Measurements from ENCODE around the gene ARHGAP18.

ARHGAP18 gene

DNA sequence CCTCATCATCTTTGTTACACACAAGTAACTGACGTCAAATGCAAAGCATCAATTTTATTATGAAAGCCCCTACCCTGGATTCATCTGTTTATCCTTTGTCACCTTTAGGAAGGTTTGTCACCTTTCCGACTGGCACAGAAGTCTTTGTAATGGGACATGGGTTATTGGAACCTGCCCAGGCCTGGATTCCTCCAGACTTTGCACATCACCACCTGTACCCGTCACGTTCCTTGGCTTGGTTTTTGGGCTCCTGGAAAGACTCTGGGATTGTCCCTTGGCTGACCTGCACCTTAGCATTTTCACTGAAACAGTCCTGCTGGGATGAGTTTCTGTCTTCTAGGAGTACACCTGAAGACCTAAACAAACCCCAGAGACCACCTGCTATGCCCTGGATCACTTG is 15.4 kb upstream of the ARHGAP18 start:
- no peak for DNase-seq (ENCODE audit: low read depth in 2 of 2)

GRCh38 chr6:129719692-129720091 is 9.7 kb upstream of the ARHGAP18 start:
- no peak for DNase-seq (ENCODE audit: low read depth in 2 of 2)

GRCh38 chr6:129717277-129717676 is 7.3 kb upstream of the ARHGAP18 start:
- no peak for DNase-seq (ENCODE audit: low read depth in 2 of 2)

- DNase-seq (ENCODE audit: low read depth in 2 of 2): no peak
These were observed 3.9 kb upstream of the ARHGAP18 start for GRCh38 chr6:129713806-129714333.

DNA sequence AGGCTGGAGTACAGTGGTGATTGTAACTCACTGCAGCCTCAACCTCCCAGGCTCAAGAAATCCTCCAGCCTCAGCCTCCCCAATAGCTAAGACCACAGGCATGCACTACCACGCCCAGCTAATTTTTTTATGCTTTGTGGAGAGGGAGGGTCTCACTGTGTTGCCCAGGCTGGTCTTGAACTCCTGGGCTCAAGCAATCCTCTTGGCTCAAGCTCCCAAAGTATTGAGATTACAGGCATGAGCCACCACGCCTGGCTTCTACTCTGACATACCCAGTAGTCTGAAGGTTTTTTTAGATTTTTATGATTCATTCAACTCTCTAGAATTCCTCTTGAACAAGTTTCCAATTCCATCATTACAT is 1.3 kb upstream of the ARHGAP18 start:
- DNase-seq (ENCODE audit: low read depth in 2 of 2): no peak

DNA sequence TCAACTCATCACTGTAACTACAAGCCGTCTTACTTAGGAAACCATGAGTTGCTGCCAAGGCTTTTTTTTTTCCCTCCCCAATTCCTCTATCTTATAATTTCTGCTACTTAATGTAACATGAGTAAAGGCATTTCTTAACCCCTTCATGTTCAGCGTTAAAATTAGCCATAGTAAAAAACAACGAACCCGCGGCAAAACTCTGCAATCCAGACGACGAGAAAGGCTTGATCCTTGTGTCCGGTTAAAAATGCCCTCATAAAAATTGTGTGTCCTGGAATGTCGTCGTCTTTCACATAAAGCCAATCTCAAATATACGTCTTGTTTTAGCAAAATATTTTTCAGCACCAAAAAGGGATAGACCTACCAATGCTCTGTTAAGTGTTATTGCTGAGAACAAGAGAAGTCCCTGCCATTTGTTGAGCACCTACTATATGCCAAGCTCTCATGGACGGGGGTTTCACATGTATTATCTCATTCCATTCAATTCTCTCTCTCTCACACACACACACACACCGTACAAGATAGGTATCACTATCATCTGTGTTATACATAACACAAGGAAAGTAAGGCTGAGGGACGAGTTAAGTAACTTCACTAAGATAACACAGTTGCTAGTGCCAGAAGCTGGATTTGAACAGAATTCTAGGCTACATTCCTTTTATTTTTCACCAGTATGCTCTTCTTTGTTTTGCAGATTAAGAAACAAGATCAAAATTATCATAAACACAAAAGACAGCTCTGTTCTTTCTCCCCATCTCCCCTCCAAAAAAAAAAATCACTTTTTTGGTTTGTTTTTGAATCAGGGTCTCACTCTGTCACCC is 683 bp upstream of the ARHGAP18 start:
- DNase-seq (ENCODE audit: low read depth in 2 of 2): no peak

- DNase-seq (ENCODE audit: low read depth in 2 of 2): no peak
These were observed 695 bp downstream of the ARHGAP18 start for GRCh38 chr6:129709196-129709768.

GRCh38 chr6:129708496-129709195 is 1.3 kb downstream of the ARHGAP18 start:
- DNase-seq (ENCODE audit: low read depth in 2 of 2): no peak

DNA sequence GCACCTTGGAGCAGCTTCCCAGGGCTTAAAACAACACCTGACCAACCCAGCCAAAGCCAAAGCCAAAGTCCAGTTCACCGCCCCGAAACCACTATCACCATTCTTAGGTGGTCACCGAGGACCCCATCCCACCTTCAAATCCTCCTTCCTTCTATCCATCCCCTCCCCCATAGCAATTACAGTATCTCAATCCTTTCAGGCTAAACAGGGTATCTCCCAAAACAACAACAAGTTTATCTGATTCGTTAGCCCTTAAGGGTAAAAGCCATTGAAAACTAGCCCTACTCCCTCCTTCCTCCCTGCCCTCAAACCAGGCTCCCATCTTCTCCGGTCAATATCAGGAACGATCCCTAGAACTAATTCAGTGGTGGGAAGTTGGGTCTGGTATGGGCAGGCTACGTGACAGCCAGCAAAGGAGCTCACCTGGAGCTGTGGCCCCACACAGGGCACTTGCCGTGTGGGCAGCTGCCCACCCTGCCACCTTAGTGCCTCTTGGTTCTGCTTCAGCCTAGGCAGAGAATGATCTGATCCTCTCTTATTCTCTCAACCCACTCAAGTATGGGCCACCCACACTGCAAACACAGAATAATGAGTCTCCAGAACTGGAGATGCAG is 2.0 kb downstream of the ARHGAP18 start:
- no peak for DNase-seq (ENCODE audit: low read depth in 2 of 2)

- DNase-seq (ENCODE audit: low read depth in 2 of 2): no peak
These were observed 2.9 kb downstream of the ARHGAP18 start for GRCh38 chr6:129707028-129707427.

DNA sequence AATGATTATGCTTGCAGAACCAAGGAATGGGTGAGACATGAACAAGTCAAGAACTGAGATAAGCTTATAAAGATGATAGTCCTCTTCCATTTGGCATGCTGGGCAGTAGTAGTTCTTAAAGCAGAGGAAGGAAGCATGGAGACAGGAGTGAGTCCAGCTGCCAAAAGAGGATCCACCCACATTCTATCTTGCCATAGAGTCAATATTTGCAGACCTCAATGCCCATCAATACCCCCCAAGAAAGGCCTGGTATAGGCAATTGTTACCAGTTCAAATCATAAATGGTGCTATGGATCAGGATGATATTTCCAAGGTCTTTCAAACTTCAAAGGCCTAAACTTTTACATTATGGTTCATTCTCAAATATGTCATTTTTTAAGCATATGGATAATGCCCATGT is 4.8 kb downstream of the ARHGAP18 start:
- DNase-seq (ENCODE audit: low read depth in 2 of 2): no peak

DNA sequence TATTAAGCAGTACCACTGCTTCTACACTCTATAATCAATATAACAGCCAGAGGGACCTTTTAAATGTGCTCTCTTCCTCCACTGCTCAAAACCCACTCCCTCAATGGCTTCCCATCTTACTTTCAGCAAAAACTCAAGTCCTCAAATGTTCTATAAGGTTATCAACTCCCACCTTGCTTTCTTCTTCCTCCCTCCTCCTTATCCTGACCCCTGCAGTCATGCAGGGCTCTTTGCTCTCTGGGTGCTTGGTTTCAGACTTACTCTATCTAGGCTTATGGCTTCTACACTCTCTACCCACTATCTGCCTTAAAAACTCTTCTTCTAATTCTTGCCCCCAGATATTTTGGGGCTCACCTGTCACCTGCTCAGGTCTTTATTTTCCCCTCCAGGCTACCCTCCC is 5.3 kb downstream of the ARHGAP18 start:
- DNase-seq (ENCODE audit: low read depth in 2 of 2): no peak

DNA sequence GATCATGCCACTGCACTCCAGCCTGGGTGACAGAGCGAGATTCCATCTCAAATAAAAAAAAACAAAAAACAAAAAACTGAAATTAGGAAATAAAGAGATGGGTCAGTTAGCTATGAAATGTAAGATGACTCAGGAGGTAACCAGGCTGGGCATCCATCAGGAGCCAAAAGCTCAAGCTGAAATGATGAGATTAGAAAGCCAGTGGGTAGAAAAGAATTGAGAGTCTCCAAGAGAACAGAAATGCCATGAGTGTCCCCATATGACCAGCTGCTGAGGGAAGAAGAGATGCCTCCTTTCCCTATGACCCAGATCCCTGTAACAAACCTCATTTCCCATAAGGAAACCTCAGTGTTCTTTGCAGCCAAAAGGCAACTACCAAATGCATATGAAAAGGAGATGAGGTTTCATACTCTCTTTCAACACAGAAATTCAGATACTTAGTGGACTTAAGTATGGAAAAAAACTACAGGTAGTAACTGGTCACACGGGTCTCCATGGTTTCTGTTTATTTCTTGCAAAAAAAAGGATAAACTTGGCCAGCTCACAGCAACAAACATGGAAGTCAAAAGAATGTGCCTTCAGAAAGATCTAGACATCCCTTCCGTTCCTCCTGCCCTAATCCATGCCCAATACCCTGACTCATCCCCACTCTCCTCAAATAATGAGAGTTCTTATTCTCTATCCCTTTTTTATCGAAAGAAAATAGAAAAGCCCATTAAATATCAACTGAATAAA is 8.1 kb downstream of the ARHGAP18 start:
- no peak for DNase-seq (ENCODE audit: low read depth in 2 of 2)

- no peak for DNase-seq (ENCODE audit: low read depth in 2 of 2)
These were observed 9.3 kb downstream of the ARHGAP18 start for GRCh38 chr6:129700666-129701065.

DNA sequence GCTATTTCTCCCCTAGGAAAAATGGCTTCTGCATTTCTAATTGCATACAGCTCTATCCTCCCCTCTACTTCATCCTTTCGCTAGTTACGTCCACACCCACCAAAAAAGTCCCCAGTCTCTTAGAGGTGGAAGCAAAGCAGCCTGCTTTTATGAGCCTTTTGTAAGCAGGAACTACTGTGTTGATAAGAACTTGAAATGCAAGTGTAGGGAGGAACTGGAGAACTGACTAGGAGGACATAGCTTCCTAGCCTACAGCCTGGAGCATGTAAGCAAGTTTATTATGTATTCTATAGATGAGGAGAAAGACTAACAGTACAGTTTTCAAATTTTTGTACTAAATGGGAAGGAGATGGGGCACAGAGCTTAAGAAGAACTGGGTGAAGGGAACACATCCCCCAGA is 10.3 kb downstream of the ARHGAP18 start:
- DNase-seq (ENCODE audit: low read depth in 2 of 2): no peak

DNA sequence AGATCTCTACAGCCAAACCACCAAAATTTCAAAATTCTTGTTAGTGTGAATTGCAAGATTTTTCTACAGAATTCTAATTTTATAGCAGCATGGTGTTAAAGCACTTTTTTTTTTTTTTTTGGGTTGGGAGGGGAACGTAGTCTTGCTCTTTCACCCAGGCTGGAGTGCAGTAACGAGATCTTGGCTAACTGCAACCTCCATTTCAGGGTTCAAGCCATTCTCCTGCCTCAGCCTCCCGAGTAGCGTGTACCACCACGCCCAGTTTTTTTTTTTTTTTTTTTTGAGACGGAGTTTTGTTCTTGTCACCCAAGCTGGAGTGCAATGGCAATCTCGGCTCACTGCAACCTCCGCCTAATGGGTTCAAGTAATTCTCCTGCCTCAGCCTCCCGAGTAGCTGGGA is 11.5 kb downstream of the ARHGAP18 start:
- no peak for DNase-seq (ENCODE audit: low read depth in 2 of 2)

DNA sequence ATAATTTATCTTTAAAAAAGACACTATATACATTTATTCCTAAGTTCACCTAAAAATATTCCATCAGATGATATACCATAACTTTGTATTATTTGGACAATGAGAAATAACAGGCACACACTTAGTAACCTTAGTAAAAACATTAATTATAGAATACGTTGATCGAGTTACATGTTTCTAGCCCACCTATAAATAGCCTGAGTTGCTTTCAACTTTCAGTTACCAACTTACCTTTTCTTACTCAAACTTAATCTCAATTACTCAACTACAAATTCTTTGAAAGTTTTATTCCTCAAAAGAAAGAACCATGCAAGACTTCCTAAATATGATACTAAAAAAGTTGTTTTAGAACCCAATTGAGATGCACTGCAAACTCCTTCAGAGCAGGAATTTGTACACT is 12.2 kb downstream of the ARHGAP18 start:
- DNase-seq (ENCODE audit: low read depth in 2 of 2): no peak

GRCh38 chr6:129696843-129697242 is 13.1 kb downstream of the ARHGAP18 start:
- no peak for DNase-seq (ENCODE audit: low read depth in 2 of 2)

DNA sequence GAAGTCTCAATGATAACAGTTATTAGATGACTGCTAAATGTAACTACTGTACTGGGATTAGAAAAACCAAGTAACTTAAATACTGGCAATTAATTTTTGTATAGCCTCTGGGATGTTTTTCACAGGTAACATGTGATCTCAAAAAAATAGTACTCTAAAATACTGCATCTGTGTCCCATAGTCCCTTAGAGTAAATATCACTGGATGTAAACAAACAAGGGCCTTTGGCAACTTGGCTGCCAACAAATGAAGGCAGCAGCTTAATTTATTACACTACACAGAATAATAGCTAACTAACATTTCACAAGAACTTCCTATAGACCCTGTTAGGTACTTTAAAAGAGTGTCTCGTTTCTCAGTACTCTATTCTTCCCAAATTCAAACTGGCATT is 14.0 kb downstream of the ARHGAP18 start:
- DNase-seq (ENCODE audit: low read depth in 2 of 2): no peak

DNA sequence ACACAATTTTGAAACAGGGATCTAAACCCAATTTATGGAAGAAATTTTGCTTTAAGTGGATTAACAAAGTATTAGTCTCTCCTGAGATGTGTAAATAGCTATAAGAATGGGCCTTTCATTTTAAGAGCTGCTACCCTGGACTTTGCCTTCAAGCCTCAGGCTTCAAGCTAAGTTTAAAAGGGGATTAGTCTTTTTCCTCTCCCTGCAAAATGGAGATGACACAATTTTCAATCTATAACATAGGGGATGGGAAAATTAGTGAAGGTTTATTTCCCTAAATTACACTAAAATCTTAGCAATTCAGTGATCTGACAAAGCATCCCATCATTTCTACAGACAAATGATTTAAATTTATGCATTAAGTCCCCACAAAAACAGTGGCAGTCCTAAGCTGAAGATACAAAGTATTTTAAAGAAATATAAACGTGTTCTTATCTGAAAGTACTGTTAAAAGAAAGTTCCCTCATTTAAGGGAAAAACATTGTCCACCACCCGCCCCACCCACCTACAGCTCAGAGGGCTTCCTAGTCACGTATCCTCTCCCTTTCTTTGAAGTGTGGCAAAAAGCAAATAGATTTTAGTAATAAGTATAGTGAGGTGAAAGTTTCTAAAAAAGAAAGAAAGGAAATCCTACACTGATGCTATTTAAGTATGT is 14.5 kb downstream of the ARHGAP18 start:
- no peak for DNase-seq (ENCODE audit: low read depth in 2 of 2)

- no peak for DNase-seq (ENCODE audit: low read depth in 2 of 2)
These were observed 15.9 kb downstream of the ARHGAP18 start for GRCh38 chr6:129694036-129694435.

Measured in stimulated activated CD8-positive, alpha-beta memory T cell treated with anti-CD3 and anti-CD28 coated beads, Interleukin-7, amount 100 ng/mL, for 1 hour (primary cell).